Astrocyte (in vitro differentiated cells and primary cell): ENCODE data around the gene APOC3. TPM values are rescaled to one million over a fixed set of nuclear protein-coding genes. Genes with fewer than 3 reads are reported as not detected.

Experiments
- DNase-seq: peaks from one replicate; pipeline ENCODE4 v3.0.0-alpha.2; 2010; ENCODE audit warnings: low read depth
- FAIRE-seq: peaks from 2 replicates; lab custom pipeline; 2011; peaks lifted over from hg19 to GRCh38; lab: Jason Lieb, UNC
- H2AFZ ChIP-seq: 2 replicates; pipeline ENCODE4 v1.6.0; 2012; ENCODE audit warnings: low read depth, low read length, inconsistent platforms
- H3K27ac ChIP-seq: 2 replicates; pipeline ENCODE4 v1.5.1; 2011; ENCODE audit warnings: low read depth, low read length, inconsistent platforms
- H3K27me3 ChIP-seq: 2 replicates; pipeline ENCODE4 v1.6.0; 2011; ENCODE audit warnings: low read length, inconsistent platforms; ENCODE audit not compliant: insufficient read depth
- H3K36me3 ChIP-seq: 2 replicates; pipeline ENCODE4 v1.5.1; 2011; ENCODE audit warnings: low read length, inconsistent platforms; ENCODE audit not compliant: insufficient read depth
- H3K4me1 ChIP-seq: 2 replicates; pipeline ENCODE4 v1.5.1; 2011; ENCODE audit warnings: low read length, inconsistent platforms; ENCODE audit not compliant: insufficient read depth
- H3K4me2 ChIP-seq: 2 replicates; pipeline ENCODE4 v1.6.0; 2012; ENCODE audit warnings: low read length, inconsistent platforms
- H3K4me3 ChIP-seq: 2 replicates; pipeline ENCODE4 v1.5.1; 2011; ENCODE audit warnings: low read depth, mild to moderate bottlenecking, low read length, inconsistent platforms; ENCODE audit not compliant: insufficient read depth
- H3K79me2 ChIP-seq: 2 replicates; pipeline ENCODE4 v1.6.0; 2012; ENCODE audit warnings: mild to moderate bottlenecking, low read length, inconsistent platforms; ENCODE audit not compliant: insufficient read depth
- H3K9ac ChIP-seq: 2 replicates; pipeline ENCODE4 v1.6.0; 2012; ENCODE audit warnings: mild to moderate bottlenecking, low read length, inconsistent platforms
- H3K9me3 ChIP-seq: 2 replicates; pipeline ENCODE4 v1.5.1; 2012; ENCODE audit warnings: low read depth, mild to moderate bottlenecking, low read length, inconsistent platforms; ENCODE audit not compliant: insufficient read depth
- H4K20me1 ChIP-seq: 2 replicates; pipeline ENCODE4 v1.6.0; 2012; ENCODE audit warnings: low read length, inconsistent platforms; ENCODE audit not compliant: insufficient read depth
- H3K27ac Mint-ChIP-seq: one replicate; pipeline ENCODE4 v1.8.0; 2021; ENCODE audit warnings: mild to moderate bottlenecking, mixed read lengths; ENCODE audit not compliant: unreplicated experiment
- H3K27me3 Mint-ChIP-seq: one replicate; pipeline ENCODE4 v1.8.0; 2021; ENCODE audit warnings: low read depth, mixed read lengths; ENCODE audit not compliant: unreplicated experiment
- H3K36me3 Mint-ChIP-seq: one replicate; pipeline ENCODE4 v1.8.0; 2021; ENCODE audit warnings: low read depth, mixed read lengths; ENCODE audit not compliant: unreplicated experiment
- H3K4me1 Mint-ChIP-seq: one replicate; pipeline ENCODE4 v1.8.0; 2021; ENCODE audit warnings: low read depth, mixed read lengths; ENCODE audit not compliant: unreplicated experiment
- H3K4me3 Mint-ChIP-seq: one replicate; pipeline ENCODE4 v1.8.0; 2021; ENCODE audit warnings: mild to moderate bottlenecking, moderate library complexity, mixed read lengths; ENCODE audit not compliant: unreplicated experiment
- H3K9me3 Mint-ChIP-seq: one replicate; pipeline ENCODE4 v1.8.0; 2021; ENCODE audit warnings: mild to moderate bottlenecking, mixed read lengths; ENCODE audit not compliant: unreplicated experiment
- EZH2 ChIP-seq: IDR thresholded peaks from 2 replicates; pipeline ENCODE4 v1.6.1; 2012; ENCODE audit warnings: mild to moderate bottlenecking, low read length, inconsistent platforms; ENCODE audit not compliant: insufficient read depth
- total RNA-seq: library from RNA; stranded (reverse); gene quantifications from 2 replicates; pipeline ENCODE4 v1.2.1, GENCODE V29; 2021
- TF ChIP-seq, protein P1 (sequence below): IDR thresholded peaks from 2 replicates; pipeline ENCODE4 v1.5.1; 2011; ENCODE audit warnings: low read depth, mild to moderate bottlenecking, inconsistent platforms, low read length, moderate library complexity; ENCODE audit not compliant: insufficient read depth

The APOC3 gene
- total RNA-seq, 1 donor from 2014 or later = not detected

DNA sequence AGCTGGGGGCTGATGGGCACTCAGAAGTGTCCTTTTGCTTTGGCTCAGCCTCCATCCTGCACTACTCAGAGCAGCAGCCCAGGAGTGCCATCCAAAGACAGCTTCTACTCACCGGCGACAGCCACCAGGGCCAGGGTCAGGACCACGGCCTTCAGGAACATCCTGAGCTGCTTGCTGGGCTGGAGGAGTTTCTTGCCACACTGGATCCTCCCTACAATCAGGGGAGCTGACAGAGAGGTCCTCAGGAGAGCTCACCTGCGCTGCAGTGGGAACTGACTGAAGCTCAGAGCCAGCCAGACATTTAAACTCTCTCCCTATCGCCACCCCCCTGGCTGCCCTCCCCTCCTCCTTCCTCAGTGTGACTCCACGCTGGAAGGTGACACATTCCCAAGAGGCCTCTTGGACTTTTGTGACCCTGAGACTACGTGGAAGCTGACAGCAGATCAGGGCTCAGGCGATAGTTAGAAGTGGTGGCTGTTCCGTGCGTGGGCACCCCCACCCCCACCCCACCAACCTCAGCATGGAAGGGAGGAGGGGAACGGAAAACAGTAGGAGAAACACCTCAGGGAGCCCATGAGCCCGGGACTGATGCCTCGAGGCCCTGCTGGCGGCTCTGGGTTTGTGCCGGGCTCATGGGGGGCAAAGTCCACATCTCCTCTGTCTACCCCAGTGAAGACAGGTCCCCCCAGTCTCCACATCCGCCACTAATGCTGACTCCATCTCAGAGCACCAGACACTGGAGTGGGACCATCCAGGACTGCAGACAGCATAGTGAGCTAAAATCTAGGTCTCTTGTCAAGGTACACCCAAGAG is 6.5 kb upstream of the APOC3 start, which contains the start of gene APOA4:
TSS of gene APOA4 (minus strand) at position 274 of the 813 bp plus-strand sequence. CDS start at position 161, 113 bp downstream.
- H3K4me1 ChIP-seq = no peaks in the 10 kb centered on the region
- no peaks in the 10 kb centered on the region for H3K79me2 ChIP-seq
- Mint-ChIP-seq H3K9me3 (no peaks in the 10 kb centered on the region), H3K4me3 (no peak within 1 kb of the TSS), H3K36me3 (peaks cover 2% of the 10 kb centered on the region), H3K4me1 (no peaks in the 10 kb centered on the region), H3K27ac (no peak within 1 kb of the TSS), H3K27me3 (peaks cover 26% of the 10 kb centered on the region)
- H3K9ac ChIP-seq = no peak within 1 kb of the TSS
- no peak within 1 kb of the TSS for H2AFZ ChIP-seq
- no peaks in the 10 kb centered on the region for H3K27me3 ChIP-seq
- H3K4me3 ChIP-seq = no peak within 1 kb of the TSS
- TF ChIP-seq, protein P1, sequence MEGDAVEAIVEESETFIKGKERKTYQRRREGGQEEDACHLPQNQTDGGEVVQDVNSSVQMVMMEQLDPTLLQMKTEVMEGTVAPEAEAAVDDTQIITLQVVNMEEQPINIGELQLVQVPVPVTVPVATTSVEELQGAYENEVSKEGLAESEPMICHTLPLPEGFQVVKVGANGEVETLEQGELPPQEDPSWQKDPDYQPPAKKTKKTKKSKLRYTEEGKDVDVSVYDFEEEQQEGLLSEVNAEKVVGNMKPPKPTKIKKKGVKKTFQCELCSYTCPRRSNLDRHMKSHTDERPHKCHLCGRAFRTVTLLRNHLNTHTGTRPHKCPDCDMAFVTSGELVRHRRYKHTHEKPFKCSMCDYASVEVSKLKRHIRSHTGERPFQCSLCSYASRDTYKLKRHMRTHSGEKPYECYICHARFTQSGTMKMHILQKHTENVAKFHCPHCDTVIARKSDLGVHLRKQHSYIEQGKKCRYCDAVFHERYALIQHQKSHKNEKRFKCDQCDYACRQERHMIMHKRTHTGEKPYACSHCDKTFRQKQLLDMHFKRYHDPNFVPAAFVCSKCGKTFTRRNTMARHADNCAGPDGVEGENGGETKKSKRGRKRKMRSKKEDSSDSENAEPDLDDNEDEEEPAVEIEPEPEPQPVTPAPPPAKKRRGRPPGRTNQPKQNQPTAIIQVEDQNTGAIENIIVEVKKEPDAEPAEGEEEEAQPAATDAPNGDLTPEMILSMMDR = no peak
- no peak for TF ChIP-seq EZH2
- no peaks in the 10 kb centered on the region for H3K9me3 ChIP-seq
- no peak within 1 kb of the TSS for H3K27ac ChIP-seq
- DNase-seq (no peak), FAIRE-seq (no peak)
- H3K4me2 ChIP-seq = no peak within 1 kb of the TSS
- H3K36me3 ChIP-seq = no peaks in the 10 kb centered on the region
- H4K20me1 ChIP-seq = no peaks in the 10 kb centered on the region

DNA sequence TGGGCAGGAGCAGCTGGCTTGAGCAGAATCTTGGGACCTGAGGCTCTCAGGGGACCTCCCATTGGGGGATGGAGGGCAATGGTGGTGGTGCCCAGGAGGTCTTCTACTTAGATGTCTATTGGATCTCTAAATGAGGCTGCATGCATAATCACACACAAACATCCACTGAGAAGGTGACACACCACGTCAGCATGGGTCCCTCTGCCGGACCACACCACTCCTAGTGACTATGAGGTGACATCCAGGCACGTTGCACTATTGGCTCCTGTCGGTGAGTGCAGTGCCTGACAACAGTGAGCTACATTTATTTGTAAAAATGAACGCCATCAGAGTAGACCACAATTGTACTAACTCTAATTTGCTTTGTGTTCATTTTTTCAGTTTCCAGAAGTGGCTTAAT is 4.3 kb upstream of the APOC3 start:
- no peak overlapping the region for H2AFZ ChIP-seq
- no peaks in the 10 kb centered on the region for H3K4me1 Mint-ChIP-seq
- no peak overlapping the region for H3K9ac ChIP-seq
- no peaks in the 10 kb centered on the region for H3K9me3 Mint-ChIP-seq
- TF ChIP-seq, protein P1 = no peak
- no peak for TF ChIP-seq EZH2
- no peaks in the 10 kb centered on the region for H3K4me1 ChIP-seq
- no peaks in the 10 kb centered on the region for H4K20me1 ChIP-seq
- H3K9me3 ChIP-seq = no peaks in the 10 kb centered on the region
- no peak overlapping the region for H3K4me3 ChIP-seq
- H3K4me2 ChIP-seq = no peak overlapping the region
- H3K27me3 ChIP-seq = no peaks in the 10 kb centered on the region
- peaks cover 2% of the 10 kb centered on the region for H3K36me3 Mint-ChIP-seq
- peaks cover 22% of the 10 kb centered on the region for H3K27me3 Mint-ChIP-seq
- H3K27ac Mint-ChIP-seq = no peak overlapping the region
- no peak overlapping the region for H3K27ac ChIP-seq
- no peaks in the 10 kb centered on the region for H3K36me3 ChIP-seq
- H3K79me2 ChIP-seq = no peaks in the 10 kb centered on the region
- H3K4me3 Mint-ChIP-seq = no peak overlapping the region
- FAIRE-seq (no peak), DNase-seq (no peak)
